ENCODE data around the gene GTPBP4.
"Not testable (repeated sequence)": the region's sequence is repeated elsewhere in the genome, so short reads cannot be mapped to it uniquely, and the experiment has no call there.

GTPBP4 gene

DNA sequence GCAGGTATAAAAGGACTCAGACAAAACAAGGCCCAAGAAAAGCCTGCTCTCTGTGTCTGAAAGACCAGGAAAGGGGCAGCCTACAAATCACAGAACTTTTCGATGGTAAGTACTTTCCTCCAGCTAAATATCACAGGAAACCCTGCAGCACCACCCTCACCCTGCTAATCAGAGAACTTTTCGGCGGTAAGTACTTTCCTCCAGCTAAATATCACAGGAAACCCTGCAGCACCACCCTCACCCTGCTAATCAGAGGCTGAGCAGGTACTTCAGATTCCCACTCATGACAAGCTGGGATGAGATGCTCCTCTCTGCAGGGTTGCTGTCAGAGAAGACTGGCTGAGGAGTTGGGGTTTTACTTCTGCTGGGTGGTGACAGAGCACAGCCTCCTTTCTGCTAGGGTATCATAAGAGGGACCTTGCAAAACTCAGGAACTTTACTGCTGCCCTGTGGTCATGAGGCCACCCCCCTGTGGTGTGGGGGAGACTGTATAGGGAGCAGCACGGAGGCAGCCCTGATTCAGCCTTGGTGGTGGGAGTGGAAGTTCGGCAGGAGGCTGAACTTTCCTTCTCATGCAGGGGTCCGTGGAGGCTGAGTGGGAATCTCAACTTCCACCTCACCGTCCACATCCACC lies 75.1 kb downstream of the GTPBP4 start:
- no peak for ATAC-seq

GRCh38 chr10:1064964-1065247 lies 76.7 kb downstream of the GTPBP4 start:
- no peak for ATAC-seq
- TF ChIP-seq, protein P1, sequence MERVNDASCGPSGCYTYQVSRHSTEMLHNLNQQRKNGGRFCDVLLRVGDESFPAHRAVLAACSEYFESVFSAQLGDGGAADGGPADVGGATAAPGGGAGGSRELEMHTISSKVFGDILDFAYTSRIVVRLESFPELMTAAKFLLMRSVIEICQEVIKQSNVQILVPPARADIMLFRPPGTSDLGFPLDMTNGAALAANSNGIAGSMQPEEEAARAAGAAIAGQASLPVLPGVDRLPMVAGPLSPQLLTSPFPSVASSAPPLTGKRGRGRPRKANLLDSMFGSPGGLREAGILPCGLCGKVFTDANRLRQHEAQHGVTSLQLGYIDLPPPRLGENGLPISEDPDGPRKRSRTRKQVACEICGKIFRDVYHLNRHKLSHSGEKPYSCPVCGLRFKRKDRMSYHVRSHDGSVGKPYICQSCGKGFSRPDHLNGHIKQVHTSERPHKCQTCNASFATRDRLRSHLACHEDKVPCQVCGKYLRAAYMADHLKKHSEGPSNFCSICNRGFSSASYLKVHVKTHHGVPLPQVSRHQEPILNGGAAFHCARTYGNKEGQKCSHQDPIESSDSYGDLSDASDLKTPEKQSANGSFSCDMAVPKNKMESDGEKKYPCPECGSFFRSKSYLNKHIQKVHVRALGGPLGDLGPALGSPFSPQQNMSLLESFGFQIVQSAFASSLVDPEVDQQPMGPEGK (CRISPR knock-in tag; IDR thresholded peaks at IDR 0.05; ENCODE audit: borderline replicate concordance), result no peak
- TF ChIP-seq ZNF565 (CRISPR knock-in tag; conservative IDR thresholded peaks at IDR 0.05; ENCODE audit: low read depth), result no peak

More for the DNA sequence above, 75.1 kb downstream of the GTPBP4 start:
- no peak for TF ChIP-seq ZNF70 (CRISPR knock-in tag; IDR thresholded peaks at IDR 0.05)
- TF ChIP-seq ISL1 (CRISPR knock-in tag; IDR thresholded peaks at IDR 0.05), result no peak
- TF ChIP-seq TCF4 (CRISPR knock-in tag; IDR thresholded peaks at IDR 0.05; ENCODE audit: borderline replicate concordance), result no peak
- TF ChIP-seq, protein P2, sequence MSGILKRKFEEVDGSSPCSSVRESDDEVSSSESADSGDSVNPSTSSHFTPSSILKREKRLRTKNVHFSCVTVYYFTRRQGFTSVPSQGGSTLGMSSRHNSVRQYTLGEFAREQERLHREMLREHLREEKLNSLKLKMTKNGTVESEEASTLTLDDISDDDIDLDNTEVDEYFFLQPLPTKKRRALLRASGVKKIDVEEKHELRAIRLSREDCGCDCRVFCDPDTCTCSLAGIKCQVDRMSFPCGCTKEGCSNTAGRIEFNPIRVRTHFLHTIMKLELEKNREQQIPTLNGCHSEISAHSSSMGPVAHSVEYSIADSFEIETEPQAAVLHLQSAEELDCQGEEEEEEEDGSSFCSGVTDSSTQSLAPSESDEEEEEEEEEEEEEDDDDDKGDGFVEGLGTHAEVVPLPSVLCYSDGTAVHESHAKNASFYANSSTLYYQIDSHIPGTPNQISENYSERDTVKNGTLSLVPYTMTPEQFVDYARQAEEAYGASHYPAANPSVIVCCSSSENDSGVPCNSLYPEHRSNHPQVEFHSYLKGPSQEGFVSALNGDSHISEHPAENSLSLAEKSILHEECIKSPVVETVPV (CRISPR knock-in tag; IDR thresholded peaks at IDR 0.05), result no peak
- TF ChIP-seq ZFP30 (CRISPR knock-in tag; IDR thresholded peaks at IDR 0.05), result no peak
- no peak for TF ChIP-seq ARNTL (CRISPR knock-in tag; IDR thresholded peaks at IDR 0.05; ENCODE audit: borderline replicate concordance, low read depth)
- TF ChIP-seq ZNF8 (CRISPR knock-in tag; IDR thresholded peaks at IDR 0.05), result no peak
- TF ChIP-seq ZNF565 (CRISPR knock-in tag; conservative IDR thresholded peaks at IDR 0.05; ENCODE audit: low read depth), result no peak
- no peak for TF ChIP-seq TOX (CRISPR knock-in tag; IDR thresholded peaks at IDR 0.05; ENCODE audit: borderline replicate concordance)
- TF ChIP-seq OSR1 (CRISPR knock-in tag; IDR thresholded peaks at IDR 0.05), result no peak
- TF ChIP-seq ESRRG (CRISPR knock-in tag; IDR thresholded peaks at IDR 0.05), result no peak
- TF ChIP-seq RARB (CRISPR knock-in tag; IDR thresholded peaks at IDR 0.05), result no peak
- no peak for TF ChIP-seq ZFP3 (CRISPR knock-in tag; IDR thresholded peaks at IDR 0.05)
- no peak for TF ChIP-seq ZC3H10 (CRISPR knock-in tag; IDR thresholded peaks at IDR 0.05)
- no peak for TF ChIP-seq GLIS3 (CRISPR knock-in tag; IDR thresholded peaks at IDR 0.05)
- no peak for TF ChIP-seq TSHZ2 (CRISPR knock-in tag; IDR thresholded peaks at IDR 0.05)
- no peak for TF ChIP-seq POU6F1 (CRISPR knock-in tag; IDR thresholded peaks at IDR 0.05; ENCODE audit: borderline replicate concordance, low read depth)
- TF ChIP-seq SNAI2 (CRISPR knock-in tag; IDR thresholded peaks at IDR 0.05), result no peak
- TF ChIP-seq, protein P1 (CRISPR knock-in tag; IDR thresholded peaks at IDR 0.05; ENCODE audit: borderline replicate concordance), result no peak

GRCh38 chr10:1066734-1067133 lies 78.5 kb downstream of the GTPBP4 start:
- ATAC-seq, result not testable (repeated sequence)

Data from SK-N-SH treated with all-trans-retinoic acid at 6 μM for 48 hours (cell line).